Left ventricle myocardium inferior (tissue), 1 donor: ENCODE results near the gene PCDHGA1. TPM values are rescaled to one million over a fixed set of nuclear protein-coding genes. Genes with fewer than 3 reads are reported as not detected.
"Not testable (repeated sequence)": the region's sequence is repeated elsewhere in the genome, so short reads cannot be mapped to it uniquely, and the experiment has no call there.

Experiments
- DNase-seq: peaks from one replicate; pipeline ENCODE4 v3.0.0-alpha.2; 2020
- H3K27ac ChIP-seq: fragments of 200-600 bp; replicated peaks from 2 replicates; pipeline ENCODE4 v1.8.0; 2021
- H3K27me3 ChIP-seq: fragments of 200-600 bp; 2 replicates; pipeline ENCODE4 v1.8.0; 2021; ENCODE audit warnings: low read depth
- H3K36me3 ChIP-seq: fragments of 200-600 bp; 2 replicates; pipeline ENCODE4 v1.8.0; 2021
- H3K4me1 ChIP-seq: fragments of 200-600 bp; 2 replicates; pipeline ENCODE4 v1.8.0; 2021
- H3K4me3 ChIP-seq: fragments of 200-600 bp; 2 replicates; pipeline ENCODE4 v1.8.0; 2021; ENCODE audit warnings: mild to moderate bottlenecking, moderate library complexity
- H3K9me3 ChIP-seq: fragments of 200-600 bp; replicated peaks from 2 replicates; pipeline ENCODE4 v1.8.0; 2021
- CTCF ChIP-seq: fragments of 200-600 bp; IDR thresholded peaks from 2 replicates; pipeline ENCODE4 v1.8.0; 2021; ENCODE audit warnings: antibody characterized with exemption, mild to moderate bottlenecking, borderline replicate concordance
- intact Hi-C: fragments of 100-400 bp; cut with micrococcal nuclease; formaldehyde crosslinking; loops from one replicate; pipeline ENCODE4 v1.11.0; 2022
- total RNA-seq: library from RNA; stranded (reverse); fragmentation: NEBNext Ultra II Directional; extraction: Animal tissue kit (Norgen Biotek cat#: 25700); gene quantifications from one replicate; pipeline ENCODE4 v1.2.1, GENCODE V29; 2021
- donor health status: DM: no; HTN: yes; CAD: no; lungs with severe emphysema.

PCDHGA1 gene
- total RNA-seq, 1 donor from 2014 or later: 3.1 TPM

GRCh38 chr5:141422742-141423291 lies 92.5 kb downstream of the PCDHGA1 start:
- peaks cover 80% of the 10 kb centered on the region for H3K36me3 ChIP-seq
- H3K4me1 ChIP-seq: peaks cover 50% of the 10 kb centered on the region
- TF ChIP-seq CTCF: no peak
- no peak overlapping the region for H3K27ac ChIP-seq
- H3K4me3 ChIP-seq: no peak overlapping the region
- intact Hi-C loops: no loop called here
- no peaks in the 10 kb centered on the region for H3K27me3 ChIP-seq
- DNase-seq: no peak
- H3K9me3 ChIP-seq: peaks cover 100% of the 10 kb centered on the region

- peaks cover 70% of the 10 kb centered on the region for H3K36me3 ChIP-seq
- H3K9me3 ChIP-seq: peaks cover 100% of the 10 kb centered on the region
- no peak overlapping the region for H3K4me3 ChIP-seq
- DNase-seq: no peak
- no peaks in the 10 kb centered on the region for H3K27me3 ChIP-seq
- peaks cover 44% of the 10 kb centered on the region for H3K4me1 ChIP-seq
- TF ChIP-seq CTCF: no peak
- H3K27ac ChIP-seq: no peak overlapping the region
- intact Hi-C loops: no loop called here
Observed at GRCh38 chr5:141427783-141428426, 97.6 kb downstream of the PCDHGA1 start.

- peak; percentile 50 for DNase-seq
- intact Hi-C loops: loop anchor here (10.0 kb wide), 1 partner anchor 94 kb away; no protein-coding TSS in a partner anchor
- TF ChIP-seq CTCF: peak; percentile 70
- Histone ChIP-seq H3K9me3 (peaks cover 100% of the 10 kb centered on the region), H3K4me1 (peaks cover 24% of the 10 kb centered on the region), H3K4me3 (peak within 1 kb of the TSS; percentile 58), H3K27me3 (no peaks in the 10 kb centered on the region), H3K36me3 (peaks cover 55% of the 10 kb centered on the region), H3K27ac (peak within 1 kb of the TSS; percentile 65)
Observed at GRCh38 chr5:141430332-141431113, 100.2 kb downstream of the PCDHGA1 start, which contains the start of gene PCDHGA12. Gene PCDHGA12 (plus strand): TSS chr5:141430507. CDS start chr5:141430760, 253 bp downstream.

GRCh38 chr5:141431286-141431685 lies 101.0 kb downstream of the PCDHGA1 start:
- no peak overlapping the region for H3K27ac ChIP-seq
- H3K4me3 ChIP-seq: peak overlapping the region; percentile 58
- H3K4me1 ChIP-seq: peaks cover 22% of the 10 kb centered on the region
- no peak for DNase-seq
- peaks cover 100% of the 10 kb centered on the region for H3K9me3 ChIP-seq
- H3K27me3 ChIP-seq: no peaks in the 10 kb centered on the region
- intact Hi-C loops: loop anchor here (10.0 kb wide), 1 partner anchor 94 kb away; no protein-coding TSS in a partner anchor
- no peak for TF ChIP-seq CTCF
- peaks cover 50% of the 10 kb centered on the region for H3K36me3 ChIP-seq

- intact Hi-C loops: loop anchor here (10.0 kb wide), 1 partner anchor 92 kb away; no protein-coding TSS in a partner anchor
- peaks cover 40% of the 10 kb centered on the region for H3K36me3 ChIP-seq
- peaks cover 22% of the 10 kb centered on the region for H3K4me1 ChIP-seq
- not testable (repeated sequence) for DNase-seq, H3K27me3 ChIP-seq, H3K27ac ChIP-seq
- H3K9me3 ChIP-seq: peaks cover 99% of the 10 kb centered on the region
- H3K4me3 ChIP-seq: peak overlapping the region; percentile 58
Observed at GRCh38 chr5:141432308-141432707, 102.0 kb downstream of the PCDHGA1 start.

- H3K4me3 ChIP-seq, H3K27me3 ChIP-seq, H3K27ac ChIP-seq, DNase-seq: not testable (repeated sequence)
- Histone ChIP-seq H3K4me1 (peaks cover 22% of the 10 kb centered on the region), H3K36me3 (peaks cover 36% of the 10 kb centered on the region), H3K9me3 (peaks cover 99% of the 10 kb centered on the region)
- intact Hi-C loops: loop anchor here (10.0 kb wide), 1 partner anchor 92 kb away; no protein-coding TSS in a partner anchor
Observed at GRCh38 chr5:141432726-141433125, 102.4 kb downstream of the PCDHGA1 start.
